Heart right ventricle (tissue), 16 donors: ENCODE data around the gene PODXL2. TPM values are rescaled to one million over a fixed set of nuclear protein-coding genes. Genes with fewer than 3 reads are reported as not detected.

ENCODE experiments used
- ATAC-seq, 8 donors: fragments of 200-7000 bp; cut with Tn5 transposase; one replicate each; pipeline ENCODE4 v1.9.1; 2020; ENCODE audit warnings: mild to moderate bottlenecking in 8 of 8, moderate library complexity in 8 of 8, moderate number of reproducible peaks in 1 of 8
- DNase-seq, 2 donors: peaks; one replicate each; pipeline ENCODE4 v3.0.0-alpha.2; 2020
- H3K27ac ChIP-seq, 10 donors: fragments of 200-600 bp; sonication (generic) in 2 of 10; one replicate each; pipeline versions ENCODE4 v1.5.0 to v1.8.0; 2020 to 2022; ENCODE audit warnings: mild to moderate bottlenecking in 3 of 10
- H3K27me3 ChIP-seq, 7 donors: fragments of 200-600 bp; one replicate each; pipeline ENCODE4 v1.8.0; 2021 to 2022; ENCODE audit warnings: mild to moderate bottlenecking in 2 of 7
- H3K36me3 ChIP-seq, 9 donors: fragments of 200-600 bp; sonication (generic) in 1 of 9; one replicate each; pipeline versions ENCODE4 v1.5.0 to v1.8.0; 2020 to 2022; ENCODE audit warnings: mild to moderate bottlenecking in 2 of 9
- H3K4me1 ChIP-seq, 9 donors: fragments of 200-600 bp; sonication (generic) in 1 of 9; one replicate each; pipeline versions ENCODE4 v1.5.0 to v1.8.0; 2020 to 2022; ENCODE audit warnings: mild to moderate bottlenecking in 4 of 9
- H3K4me3 ChIP-seq, 10 donors: fragments of 200-600 bp; sonication (generic) in 2 of 10; one replicate each; pipeline versions ENCODE4 v1.5.0 to v1.8.0; 2020 to 2022; ENCODE audit warnings: mild to moderate bottlenecking in 7 of 10, moderate library complexity in 2 of 10
- H3K9me3 ChIP-seq, 11 donors: fragments of 200-600 bp in 10 of 11; sonication (generic) in 2 of 11; one replicate each; pipeline versions ENCODE4 v1.5.0 to v1.8.0; 2013 to 2022; ENCODE audit warnings: mild to moderate bottlenecking in 2 of 11, control low read depth in 1 of 11, moderate library complexity in 1 of 11
- CTCF ChIP-seq, 9 donors: fragments of 200-600 bp; sonication (generic) in 2 of 9; IDR thresholded peaks; one replicate each; pipeline versions ENCODE4 v1.5.0 to v1.8.0; 2021 to 2022; ENCODE audit warnings: antibody characterized with exemption in 9 of 9, mild to moderate bottlenecking in 5 of 9, moderate library complexity in 1 of 9
- WGBS, 2 donors: extraction: QIAGEN DNeasy Blood & Tissue Kit; methylation state at CpG; one replicate each; pipeline ENCODE4 v1.1.7; 2013; ENCODE audit warnings: inconsistent platforms in 1 of 2; 5-methylcytosine and 5-hydroxymethylcytosine counted together
- intact Hi-C, 10 donors: fragments of 100-400 bp; cut with DNase I; formaldehyde crosslinking; loops; one replicate each; pipeline versions ENCODE4 v1.11.1 to v1.14.2; 2022
- polyA plus RNA-seq, 2 donors: library from polyadenylated mRNA; stranded (reverse); fragments of 200-250 nt; gene quantifications; one replicate each; pipeline ENCODE4 v1.2.3, GENCODE V29; 2013
- total RNA-seq, 10 donors: library from RNA; stranded (reverse); fragmentation: NEBNext Ultra II Directional in 3 of 10; extraction: Animal tissue kit (Norgen Biotek cat#: 25700) in 3 of 10; gene quantifications; one replicate each; pipeline versions ENCODE4 v1.2.1 to v1.2.4, GENCODE V29; 2021 to 2023
- donor health status: Arrhythmogenic right ventricular cardiomyopathy.
- donor health status: ischemic (EF 13 %, LVEDD 7.1; RV severe dilation, severe dysfunction).
- donor health status: healthy with polysubstance abuse.
- donor health status: DM: no; HTN: yes; CAD: no.
- donor health status: DM: no; HTN: no; CAD: no.
- donor health status: ischemic (EF 25% LVEDD 6.9; RV normal size, moderate dysfunction).
- donor health status: ischemic (EF 25% LVEDD 5.7; RV mildly dilated, moderate dysfunction).
- donor health status: healthy.
- donor health status: DM: yes; HTN: yes; CAD: no.
- donor health status: Ischemic cardiomyopathy.
- donor health status: ischemic (EF 35%, LVEDD 5.7; RV mildly dilated, moderate dysfunction).
- donor health status: nonischemic (EF 11% LVEDD 7.7; RV severe dilation, severe dysfunction).
- donor health status: DM: yes; HTN: yes; CAD: no.
- donor health status: PGD.
- donor health status: ischemic (EF 29% LVEDD 5.4; RV normal size, mild dysfunction).
- donor health status: nonischemic (EF 23%, LVEDD 6.1; RV moderate dilation, normal function).

Gene PODXL2
- total and polyA plus RNA-seq, 12 donors = 0.42 to 4.0 (median 1.5) TPM

GRCh38 chr3:127709320-127710060, 80.5 kb downstream of the PODXL2 start:
- no peak for ATAC-seq
- WGBS, 2 donors = 73 to 76% methylated on average over 3 of the region's 3 CpGs
- intact Hi-C loops = loop anchor here in 1 of 10 donors (5.0 kb wide), 1 partner anchor 38 kb away; no protein-coding TSS in a partner anchor
- TF ChIP-seq CTCF (IDR thresholded peaks at IDR 0.05) = no peak
- no peaks in the 10 kb centered on the region for H3K27me3 ChIP-seq
- peak overlapping the region; percentile 35 to 99 (median 77) for H3K27ac ChIP-seq
- DNase-seq = no peak
- H3K4me3 ChIP-seq = no peak overlapping the region
- H3K36me3 ChIP-seq = peaks cover 0 to 66% (median 4%) of the 10 kb centered on the region in 9 donors
- H3K9me3 ChIP-seq = peaks cover 0 to 3% (median 0%) of the 10 kb centered on the region in 11 donors
- peaks cover 13 to 93% (median 68%) of the 10 kb centered on the region in 9 donors for H3K4me1 ChIP-seq

GRCh38 chr3:127710155-127710941, 81.4 kb downstream of the PODXL2 start:
- no peaks in the 10 kb centered on the region for H3K9me3 ChIP-seq
- no peak for TF ChIP-seq CTCF (IDR thresholded peaks at IDR 0.05)
- WGBS, 2 donors = 84 to 88% methylated on average over 18 of the region's 18 CpGs
- peak overlapping the region in 9 of 10 donors; percentile 58 to 99 (median 82) for H3K27ac ChIP-seq
- DNase-seq (no peak), ATAC-seq (no peak)
- H3K27me3 ChIP-seq = no peaks in the 10 kb centered on the region
- H3K36me3 ChIP-seq = peaks cover 0 to 66% (median 4%) of the 10 kb centered on the region in 9 donors
- intact Hi-C loops = loop anchor here in 1 of 10 donors (5.0 kb wide), 1 partner anchor 37 kb away; no protein-coding TSS in a partner anchor
- no peak overlapping the region for H3K4me3 ChIP-seq
- H3K4me1 ChIP-seq = peaks cover 14 to 99% (median 77%) of the 10 kb centered on the region in 9 donors

GRCh38 chr3:127711021-127711695, 82.2 kb downstream of the PODXL2 start:
- Histone ChIP-seq H3K9me3 (no peaks in the 10 kb centered on the region), H3K4me1 (peaks cover 14 to 100% (median 85%) of the 10 kb centered on the region in 9 donors), H3K4me3 (no peak overlapping the region), H3K36me3 (peaks cover 0 to 66% (median 5%) of the 10 kb centered on the region in 9 donors), H3K27ac (peak overlapping the region in 8 of 10 donors; percentile 65 to 99 (median 84)), H3K27me3 (no peaks in the 10 kb centered on the region)
- 81% methylated on average over 14 of the region's 14 CpGs for WGBS, 2 donors
- intact Hi-C loops = loop anchor here in 1 of 10 donors (5.0 kb wide), 1 partner anchor 36 kb away; no protein-coding TSS in a partner anchor
- no peak for ATAC-seq
- no peak for TF ChIP-seq CTCF (IDR thresholded peaks at IDR 0.05)
- DNase-seq = no peak

- H3K4me1 ChIP-seq = peaks cover 14 to 100% (median 86%) of the 10 kb centered on the region in 9 donors
- WGBS, 2 donors = 93 to 97% methylated on average over 14 of the region's 14 CpGs
- DNase-seq = no peak
- no peak for TF ChIP-seq CTCF (IDR thresholded peaks at IDR 0.05)
- H3K27me3 ChIP-seq = no peaks in the 10 kb centered on the region
- peaks cover 0 to 67% (median 8%) of the 10 kb centered on the region in 9 donors for H3K36me3 ChIP-seq
- no peak for ATAC-seq
- H3K27ac ChIP-seq = peak overlapping the region in 9 of 10 donors; percentile 64 to 99 (median 82)
- intact Hi-C loops = loop anchor here in 1 of 10 donors (5.0 kb wide), 1 partner anchor 35 kb away; no protein-coding TSS in a partner anchor
- no peak overlapping the region for H3K4me3 ChIP-seq
- H3K9me3 ChIP-seq = no peaks in the 10 kb centered on the region
Observed at GRCh38 chr3:127711896-127712295, 82.9 kb downstream of the PODXL2 start.
